Upper lobe of left lung (tissue), 4 donors: Measurements from ENCODE around the gene MEGF6.
"Not testable (repeated sequence)": the region's sequence is repeated elsewhere in the genome, so short reads cannot be mapped to it uniquely, and the experiment has no call there.

Experiments
- CTCF ChIP-seq, 6 experiments: fragments of 450-650 bp in 4 of 6; fragments of 200-600 bp in 2 of 6; sonication (generic) in 2 of 6; IDR thresholded peaks; one replicate each; pipeline ENCODE4 v1.5.1; 2016 to 2019; ENCODE audit warnings: antibody characterized with exemption in 6 of 6
- EP300 ChIP-seq, 4 donors: sonication (generic); formaldehyde crosslinking; IDR thresholded peaks; one replicate each; pipeline ENCODE4 v1.5.1; 2017; ENCODE audit warnings: antibody characterized with exemption in 4 of 4, control low read depth in 2 of 4
- POLR2A ChIP-seq, 4 donors: fragments of 450-650 bp; IDR thresholded peaks; one replicate each; pipeline ENCODE4 v1.5.1; 2016 to 2017; ENCODE audit warnings: antibody characterized with exemption in 4 of 4, mild to moderate bottlenecking in 2 of 4

GRCh38 chr1:3583751-3584150, 27.6 kb downstream of the MEGF6 start:
- not testable (repeated sequence) for TF ChIP-seq CTCF, POLR2A, EP300 (IDR thresholded peaks at IDR 0.05)
